GM23338 (cell line): ENCODE measurements around the gene ZCCHC14. TPM values are rescaled to one million over a fixed set of nuclear protein-coding genes. Genes with fewer than 3 reads are reported as not detected.

Experiments
- ATAC-seq: fragments of 200-7000 bp; cut with Tn5 transposase; 3 replicates; pipeline ENCODE4 v1.9.1; 2020
- DNase-seq: peaks from one replicate; pipeline ENCODE4 v3.0.0-alpha.2; 2015; ENCODE audit warnings: low spot score
- H2AFZ ChIP-seq: fragments of 200-600 bp; sonication (generic); 2 replicates; pipeline ENCODE4 v1.8.0; 2016; ENCODE audit warnings: antibody characterized with exemption, mild to moderate bottlenecking, moderate library complexity
- H3F3A ChIP-seq: fragments of 200-600 bp; sonication (generic); replicated peaks from 2 replicates; pipeline ENCODE4 v1.8.0; 2017; ENCODE audit warnings: antibody characterized with exemption, mixed run types, low read depth
- H3K27ac ChIP-seq: fragments of 200-600 bp; sonication (generic); 2 replicates; pipeline ENCODE4 v1.6.1; 2016; ENCODE audit warnings: low read depth
- H3K27me3 ChIP-seq: fragments of 200-600 bp; sonication (generic); 2 replicates; pipeline ENCODE4 v1.8.0; 2016; ENCODE audit warnings: mild to moderate bottlenecking, mixed run types, moderate library complexity; ENCODE audit not compliant: insufficient read depth
- H3K36me3 ChIP-seq: fragments of 200-600 bp; sonication (generic); 2 replicates; pipeline ENCODE4 v1.8.0; 2016; ENCODE audit warnings: mild to moderate bottlenecking; ENCODE audit not compliant: insufficient read depth
- H3K4me1 ChIP-seq: fragments of 200-600 bp; sonication (generic); 2 replicates; pipeline ENCODE4 v1.8.0; 2016; ENCODE audit warnings: mild to moderate bottlenecking, moderate library complexity; ENCODE audit not compliant: insufficient read depth
- H3K4me2 ChIP-seq: fragments of 200-600 bp; sonication (generic); 2 replicates; pipeline ENCODE4 v1.7.1; 2017; ENCODE audit warnings: mixed run types
- H3K4me3 ChIP-seq: fragments of 200-600 bp; sonication (generic); 2 replicates; pipeline ENCODE4 v1.6.1; 2016; ENCODE audit warnings: mixed run types
- H3K79me2 ChIP-seq: fragments of 200-600 bp; sonication (generic); replicated peaks from 2 replicates; pipeline ENCODE4 v1.8.0; 2017; ENCODE audit warnings: mild to moderate bottlenecking; ENCODE audit not compliant: insufficient read depth
- H3K9me2 ChIP-seq: fragments of 200-600 bp; sonication (generic); 2 replicates; pipeline ENCODE4 v1.8.0; 2017; ENCODE audit not compliant: insufficient read depth
- H4K20me1 ChIP-seq: fragments of 200-600 bp; sonication (generic); replicated peaks from 2 replicates; pipeline ENCODE4 v1.8.0; 2017; ENCODE audit warnings: mild to moderate bottlenecking; ENCODE audit not compliant: insufficient read depth
- H3K27ac Mint-ChIP-seq: 2 replicates; pipeline ENCODE4 v1.8.0; 2020; ENCODE audit warnings: inconsistent platforms, mild to moderate bottlenecking, moderate library complexity, mixed read lengths
- H3K27me3 Mint-ChIP-seq: 3 replicates; pipeline ENCODE4 v1.8.0; 2022; ENCODE audit warnings: low read depth, mild to moderate bottlenecking, moderate library complexity, mixed read lengths, inconsistent platforms; ENCODE audit not compliant: insufficient read depth, poor library complexity
- H3K36me3 Mint-ChIP-seq: 3 replicates; pipeline ENCODE4 v1.8.0; 2021; ENCODE audit warnings: low read depth, mild to moderate bottlenecking, inconsistent platforms, moderate library complexity, mixed read lengths
- H3K4me1 Mint-ChIP-seq: 3 replicates; pipeline ENCODE4 v1.8.0; 2020; ENCODE audit warnings: mild to moderate bottlenecking, inconsistent platforms, mixed read lengths
- H3K4me3 Mint-ChIP-seq: 3 replicates; pipeline ENCODE4 v1.8.0; 2021; ENCODE audit warnings: moderate library complexity, mild to moderate bottlenecking, inconsistent platforms, mixed read lengths
- H3K9me3 Mint-ChIP-seq: 3 replicates; pipeline ENCODE4 v1.8.0; 2020; ENCODE audit warnings: moderate library complexity, mild to moderate bottlenecking, inconsistent platforms, mixed read lengths
- EZH2 ChIP-seq: fragments of 200-600 bp; sonication (generic); IDR thresholded peaks from one replicate; pipeline ENCODE4 v1.8.0; 2017; ENCODE audit warnings: antibody characterized with exemption, mild to moderate bottlenecking, low read depth; ENCODE audit not compliant: unreplicated experiment
- EZH2phosphoT487 ChIP-seq: fragments of 200-600 bp; sonication (generic); IDR thresholded peaks from one replicate; pipeline ENCODE4 v1.8.1; 2018; ENCODE audit warnings: antibody characterized with exemption; ENCODE audit not compliant: unreplicated experiment
- JUNB ChIP-seq: IDR thresholded peaks from one replicate; pipeline ENCODE4 v1.6.1; 2016; ENCODE audit warnings: antibody characterized with exemption; ENCODE audit not compliant: unreplicated experiment
- REST ChIP-seq: IDR thresholded peaks from one replicate; pipeline ENCODE4 v1.6.1; 2018; ENCODE audit warnings: antibody characterized with exemption; ENCODE audit not compliant: unreplicated experiment
- STAT1 ChIP-seq: IDR thresholded peaks from one replicate; pipeline ENCODE4 v1.6.1; 2016; ENCODE audit warnings: antibody characterized with exemption; ENCODE audit not compliant: unreplicated experiment
- ZNF331 ChIP-seq: fragments of 250-450 bp; sonication (Bioruptor Pico); IDR thresholded peaks from 2 replicates; pipeline ENCODE4 v1.5.0; 2020; ENCODE audit warnings: low read depth, mild to moderate bottlenecking, moderate library complexity
- ZNF462 ChIP-seq: fragments of 250-450 bp; sonication (Bioruptor Pico); IDR thresholded peaks from 2 replicates; pipeline ENCODE4 v1.5.0; 2020; ENCODE audit warnings: mild to moderate bottlenecking, moderate library complexity
- polyA plus RNA-seq: library from polyadenylated mRNA; unstranded; fragments of >200 nt; fragmentation: Nextera tagmentation; extraction: Ambion mirVana; gene quantifications from 2 replicates; pipeline ENCODE4 v1.2.1, GENCODE V29; 2016
- total RNA-seq: library from RNA; depleted of rRNA; stranded (reverse); fragments of >200 nt; shearing (Covaris generic); gene quantifications from 2 replicates; pipeline ENCODE4 v1.2.3, GENCODE V29; 2014

ZCCHC14 gene
- total and polyA plus RNA-seq, 2 experiments from 2014 or later: 6.8 to 22.4 TPM

- H3K4me1 ChIP-seq: no peaks in the 10 kb centered on the region
- DNase-seq (no peak), ATAC-seq (no peak)
- H3K4me2 ChIP-seq: no peak overlapping the region
- Mint-ChIP-seq H3K4me1 (no peaks in the 10 kb centered on the region), H3K9me3 (peaks cover 18% of the 10 kb centered on the region; the same call in 2 of the 3 replicates), H3K36me3 (peaks cover 76% of the 10 kb centered on the region), H3K4me3 (no peak overlapping the region), H3K27me3 (peaks cover 3% of the 10 kb centered on the region), H3K27ac (no peak overlapping the region)
- no peaks in the 10 kb centered on the region; the same call in 1 of the 2 replicates for H3K9me2 ChIP-seq
- TF ChIP-seq REST (no peak), EZH2phosphoT487 (no peak), EZH2 (no peak), ZNF331 (CRISPR knock-in tag) (no peak), JUNB (no peak), STAT1 (no peak), ZNF462 (no peak)
- H3K27ac ChIP-seq: no peak overlapping the region
- H2AFZ ChIP-seq: no peak overlapping the region
- H3K27me3 ChIP-seq: no peaks in the 10 kb centered on the region
- H3F3A ChIP-seq: no peaks in the 10 kb centered on the region
- peaks cover 21% of the 10 kb centered on the region for H3K36me3 ChIP-seq
- H3K79me2 ChIP-seq: peaks cover 25% of the 10 kb centered on the region
- H3K4me3 ChIP-seq: no peak overlapping the region
- H4K20me1 ChIP-seq: peaks cover 11% of the 10 kb centered on the region
Measured at GRCh38 chr16:87445486-87445885, 47.3 kb downstream of the ZCCHC14 start.
